HEK293 (cell line): ENCODE results near the gene ZNHIT2.

ENCODE experiments used
- GLI4 ChIP-seq: fragments of 450-650 bp; formaldehyde crosslinking; IDR thresholded peaks from 2 replicates; pipeline ENCODE4 v1.5.1; 2016; ENCODE audit warnings: missing biosample characterization, missing genetic modification characterization
- KLF9 ChIP-seq: fragments of 450-650 bp; formaldehyde crosslinking; IDR thresholded peaks from 2 replicates; pipeline ENCODE4 v1.5.1; 2016; ENCODE audit warnings: missing biosample characterization, missing genetic modification characterization, low read depth
- SETDB1 ChIP-seq: IDR thresholded peaks from one replicate; pipeline ENCODE4 v1.6.1; 2017; ENCODE audit warnings: mild to moderate bottlenecking, low read length, moderate library complexity, mixed read lengths; ENCODE audit not compliant: insufficient read length
- TCF7L2 ChIP-seq: IDR thresholded peaks from 2 replicates; pipeline ENCODE4 v1.6.1; 2011; ENCODE audit warnings: low read depth, mild to moderate bottlenecking, inconsistent platforms, low read length, moderate library complexity, borderline replicate concordance
- ZFP3 ChIP-seq: fragments of 450-650 bp; formaldehyde crosslinking; IDR thresholded peaks from 2 replicates; pipeline ENCODE4 v1.5.1; 2016; ENCODE audit warnings: low read depth, missing biosample characterization, missing genetic modification characterization
- ZIC2 ChIP-seq: fragments of 450-650 bp; formaldehyde crosslinking; IDR thresholded peaks from 2 replicates; pipeline ENCODE4 v1.5.1; 2016; ENCODE audit warnings: missing biosample characterization, missing genetic modification characterization
- ZNF140 ChIP-seq: fragments of 450-650 bp; formaldehyde crosslinking; IDR thresholded peaks from 2 replicates; pipeline ENCODE4 v1.5.1; 2016; ENCODE audit warnings: missing biosample characterization, missing genetic modification characterization
- ZNF23 ChIP-seq: fragments of 450-650 bp; formaldehyde crosslinking; IDR thresholded peaks from 2 replicates; pipeline ENCODE4 v1.5.1; 2016; ENCODE audit warnings: missing biosample characterization, missing genetic modification characterization, borderline replicate concordance
- ZNF292 ChIP-seq: fragments of 450-650 bp; formaldehyde crosslinking; IDR thresholded peaks from 2 replicates; pipeline ENCODE4 v1.5.1; 2016; ENCODE audit warnings: low read depth, missing biosample characterization, missing genetic modification characterization, borderline replicate concordance
- ZNF302 ChIP-seq: fragments of 450-650 bp; formaldehyde crosslinking; IDR thresholded peaks from 2 replicates; pipeline ENCODE4 v1.5.1; 2016; ENCODE audit warnings: missing biosample characterization, missing genetic modification characterization, low read depth
- ZNF366 ChIP-seq: fragments of 450-650 bp; formaldehyde crosslinking; conservative IDR thresholded peaks from 2 replicates; pipeline ENCODE4 v1.5.1; 2016; ENCODE audit warnings: missing biosample characterization, missing genetic modification characterization
- ZNF501 ChIP-seq: fragments of 450-650 bp; formaldehyde crosslinking; IDR thresholded peaks from 2 replicates; pipeline ENCODE4 v1.5.1; 2016; ENCODE audit warnings: missing biosample characterization, missing genetic modification characterization
- ZNF514 ChIP-seq: fragments of 450-650 bp; formaldehyde crosslinking; IDR thresholded peaks from 2 replicates; pipeline ENCODE4 v1.5.1; 2016; ENCODE audit warnings: missing biosample characterization, missing genetic modification characterization
- ZNF571 ChIP-seq: fragments of 450-650 bp; formaldehyde crosslinking; IDR thresholded peaks from 2 replicates; pipeline ENCODE4 v1.5.0; 2017; ENCODE audit warnings: missing biosample characterization, missing genetic modification characterization
- ZNF600 ChIP-seq: fragments of 450-650 bp; formaldehyde crosslinking; IDR thresholded peaks from 2 replicates; pipeline ENCODE4 v1.5.1; 2016; ENCODE audit warnings: missing biosample characterization, missing genetic modification characterization
- ZNF658 ChIP-seq: fragments of 450-650 bp; formaldehyde crosslinking; IDR thresholded peaks from 2 replicates; pipeline ENCODE4; 2016; ENCODE audit warnings: missing biosample characterization, missing genetic modification characterization
- ZNF707 ChIP-seq: fragments of 450-650 bp; formaldehyde crosslinking; IDR thresholded peaks from 2 replicates; pipeline ENCODE4 v1.5.1; 2016; ENCODE audit warnings: missing biosample characterization, missing genetic modification characterization
- TF ChIP-seq, protein P1 (sequence below): fragments of 450-650 bp; formaldehyde crosslinking; IDR thresholded peaks from 2 replicates; pipeline ENCODE4 v1.5.1; 2016; ENCODE audit warnings: missing biosample characterization, missing genetic modification characterization
- TF ChIP-seq, protein P2 (sequence below): fragments of 450-650 bp; formaldehyde crosslinking; IDR thresholded peaks from 2 replicates; pipeline ENCODE4 v1.5.1; 2016; ENCODE audit warnings: missing biosample characterization, missing genetic modification characterization
- TF ChIP-seq, protein P3 (sequence below): fragments of 450-650 bp; formaldehyde crosslinking; IDR thresholded peaks from 2 replicates; pipeline ENCODE4 v1.5.1; 2016; ENCODE audit warnings: missing biosample characterization, missing genetic modification characterization
- TF ChIP-seq, protein P4 (sequence below): fragments of 450-650 bp; formaldehyde crosslinking; IDR thresholded peaks from 2 replicates; pipeline ENCODE4 v1.5.1; 2016; ENCODE audit warnings: missing biosample characterization, missing genetic modification characterization
- TF ChIP-seq, protein P5 (sequence below): fragments of 450-650 bp; formaldehyde crosslinking; IDR thresholded peaks from 2 replicates; pipeline ENCODE4 v1.5.1; 2016; ENCODE audit warnings: missing biosample characterization, missing genetic modification characterization
- TF ChIP-seq, protein P6 (sequence below): fragments of 450-650 bp; formaldehyde crosslinking; IDR thresholded peaks from 2 replicates; pipeline ENCODE4 v1.5.1; 2016; ENCODE audit warnings: missing biosample characterization, missing genetic modification characterization

Gene ZNHIT2

DNA sequence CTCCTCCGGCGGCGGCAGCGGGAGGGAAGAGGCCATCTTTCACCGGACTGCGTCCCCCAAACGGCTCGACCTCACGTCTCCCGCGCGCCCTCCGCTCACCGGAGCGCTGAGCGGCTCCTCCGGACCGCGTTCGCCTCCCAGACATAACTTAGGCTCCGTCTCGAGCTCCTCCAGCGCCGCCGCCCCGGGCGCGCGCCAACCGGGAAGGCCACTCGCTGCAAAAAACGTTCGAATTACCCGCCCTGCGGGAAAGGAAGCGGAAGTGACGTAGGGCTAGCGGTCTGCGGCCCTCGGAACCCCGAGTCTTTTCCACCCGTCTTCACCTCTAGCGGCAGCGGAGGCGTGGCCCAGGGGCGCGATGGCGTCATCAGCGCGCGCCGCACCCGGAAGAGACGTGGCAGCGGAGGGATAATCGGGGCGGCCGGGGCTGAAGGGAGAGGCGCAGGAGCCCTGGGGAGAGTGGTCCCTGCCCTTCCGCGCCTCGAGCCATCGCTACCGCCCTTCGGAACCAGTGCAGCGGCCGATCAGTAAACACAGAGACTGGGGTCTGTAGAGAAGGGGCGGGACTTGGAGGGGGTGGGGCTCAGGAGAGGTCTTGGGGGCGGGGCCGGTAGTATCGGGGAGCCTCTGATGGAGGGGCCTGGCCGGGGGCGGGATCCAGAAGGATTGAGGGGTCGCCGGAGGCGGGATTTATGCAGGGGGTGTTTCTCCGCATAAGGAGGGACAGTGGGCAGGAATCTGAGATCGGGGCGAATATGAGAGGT, 33.5 kb downstream of the ZNHIT2 start, which contains the start of the genes CDCA5 and ZFPL1 (continued):
- TF ChIP-seq, protein P1, sequence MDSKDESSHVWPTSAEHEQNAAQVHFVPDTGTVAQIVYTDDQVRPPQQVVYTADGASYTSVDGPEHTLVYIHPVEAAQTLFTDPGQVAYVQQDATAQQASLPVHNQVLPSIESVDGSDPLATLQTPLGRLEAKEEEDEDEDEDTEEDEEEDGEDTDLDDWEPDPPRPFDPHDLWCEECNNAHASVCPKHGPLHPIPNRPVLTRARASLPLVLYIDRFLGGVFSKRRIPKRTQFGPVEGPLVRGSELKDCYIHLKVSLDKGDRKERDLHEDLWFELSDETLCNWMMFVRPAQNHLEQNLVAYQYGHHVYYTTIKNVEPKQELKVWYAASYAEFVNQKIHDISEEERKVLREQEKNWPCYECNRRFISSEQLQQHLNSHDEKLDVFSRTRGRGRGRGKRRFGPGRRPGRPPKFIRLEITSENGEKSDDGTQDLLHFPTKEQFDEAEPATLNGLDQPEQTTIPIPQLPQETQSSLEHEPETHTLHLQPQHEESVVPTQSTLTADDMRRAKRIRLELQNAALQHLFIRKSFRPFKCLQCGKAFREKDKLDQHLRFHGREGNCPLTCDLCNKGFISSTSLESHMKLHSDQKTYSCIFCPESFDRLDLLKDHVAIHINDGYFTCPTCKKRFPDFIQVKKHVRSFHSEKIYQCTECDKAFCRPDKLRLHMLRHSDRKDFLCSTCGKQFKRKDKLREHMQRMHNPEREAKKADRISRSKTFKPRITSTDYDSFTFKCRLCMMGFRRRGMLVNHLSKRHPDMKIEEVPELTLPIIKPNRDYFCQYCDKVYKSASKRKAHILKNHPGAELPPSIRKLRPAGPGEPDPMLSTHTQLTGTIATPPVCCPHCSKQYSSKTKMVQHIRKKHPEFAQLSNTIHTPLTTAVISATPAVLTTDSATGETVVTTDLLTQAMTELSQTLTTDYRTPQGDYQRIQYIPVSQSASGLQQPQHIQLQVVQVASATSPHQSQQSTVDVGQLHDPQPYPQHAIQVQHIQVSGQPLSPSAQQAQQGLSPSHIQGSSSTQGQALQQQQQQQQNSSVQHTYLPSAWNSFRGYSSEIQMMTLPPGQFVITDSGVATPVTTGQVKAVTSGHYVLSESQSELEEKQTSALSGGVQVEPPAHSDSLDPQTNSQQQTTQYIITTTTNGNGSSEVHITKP (tag by site-specific recombination), result no peak
- TF ChIP-seq KLF9 (peak; percentile 95), ZNF501 (tag by site-specific recombination) (peak; percentile 81), ZNF366 (tag by site-specific recombination) (no peak; the same call in 1 of the 2 replicates), ZNF658 (no peak), TCF7L2 (no peak), ZNF514 (no peak), ZNF571 (tag by site-specific recombination) (no peak), ZNF707 (no peak), ZNF23 (tag by site-specific recombination) (no peak), ZFP3 (tag by site-specific recombination) (no peak), ZIC2 (tag by site-specific recombination) (no peak), ZNF600 (tag by site-specific recombination) (no peak), ZNF140 (no peak), SETDB1 (no peak), ZNF302 (tag by site-specific recombination) (no peak), ZNF292 (tag by site-specific recombination) (no peak), GLI4 (tag by site-specific recombination) (no peak)
- TF ChIP-seq, protein P2, sequence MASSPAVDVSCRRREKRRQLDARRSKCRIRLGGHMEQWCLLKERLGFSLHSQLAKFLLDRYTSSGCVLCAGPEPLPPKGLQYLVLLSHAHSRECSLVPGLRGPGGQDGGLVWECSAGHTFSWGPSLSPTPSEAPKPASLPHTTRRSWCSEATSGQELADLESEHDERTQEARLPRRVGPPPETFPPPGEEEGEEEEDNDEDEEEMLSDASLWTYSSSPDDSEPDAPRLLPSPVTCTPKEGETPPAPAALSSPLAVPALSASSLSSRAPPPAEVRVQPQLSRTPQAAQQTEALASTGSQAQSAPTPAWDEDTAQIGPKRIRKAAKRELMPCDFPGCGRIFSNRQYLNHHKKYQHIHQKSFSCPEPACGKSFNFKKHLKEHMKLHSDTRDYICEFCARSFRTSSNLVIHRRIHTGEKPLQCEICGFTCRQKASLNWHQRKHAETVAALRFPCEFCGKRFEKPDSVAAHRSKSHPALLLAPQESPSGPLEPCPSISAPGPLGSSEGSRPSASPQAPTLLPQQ (tag by site-specific recombination), result peak; percentile 65; the same call in 1 of the 2 replicates
- TF ChIP-seq, protein P3, sequence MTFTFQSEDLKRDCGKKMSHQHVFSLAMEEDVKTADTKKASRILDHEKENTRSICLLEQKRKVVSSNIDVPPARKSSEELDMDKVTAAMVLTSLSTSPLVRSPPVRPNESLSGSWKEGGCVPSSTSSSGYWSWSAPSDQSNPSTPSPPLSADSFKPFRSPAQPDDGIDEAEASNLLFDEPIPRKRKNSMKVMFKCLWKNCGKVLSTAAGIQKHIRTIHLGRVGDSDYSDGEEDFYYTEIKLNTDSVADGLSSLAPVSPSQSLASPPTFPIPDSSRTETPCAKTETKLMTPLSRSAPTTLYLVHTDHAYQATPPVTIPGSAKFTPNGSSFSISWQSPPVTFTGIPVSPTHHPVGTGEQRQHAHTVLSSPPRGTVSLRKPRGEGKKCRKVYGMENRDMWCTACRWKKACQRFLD (tag by site-specific recombination), result no peak
- TF ChIP-seq, protein P4, sequence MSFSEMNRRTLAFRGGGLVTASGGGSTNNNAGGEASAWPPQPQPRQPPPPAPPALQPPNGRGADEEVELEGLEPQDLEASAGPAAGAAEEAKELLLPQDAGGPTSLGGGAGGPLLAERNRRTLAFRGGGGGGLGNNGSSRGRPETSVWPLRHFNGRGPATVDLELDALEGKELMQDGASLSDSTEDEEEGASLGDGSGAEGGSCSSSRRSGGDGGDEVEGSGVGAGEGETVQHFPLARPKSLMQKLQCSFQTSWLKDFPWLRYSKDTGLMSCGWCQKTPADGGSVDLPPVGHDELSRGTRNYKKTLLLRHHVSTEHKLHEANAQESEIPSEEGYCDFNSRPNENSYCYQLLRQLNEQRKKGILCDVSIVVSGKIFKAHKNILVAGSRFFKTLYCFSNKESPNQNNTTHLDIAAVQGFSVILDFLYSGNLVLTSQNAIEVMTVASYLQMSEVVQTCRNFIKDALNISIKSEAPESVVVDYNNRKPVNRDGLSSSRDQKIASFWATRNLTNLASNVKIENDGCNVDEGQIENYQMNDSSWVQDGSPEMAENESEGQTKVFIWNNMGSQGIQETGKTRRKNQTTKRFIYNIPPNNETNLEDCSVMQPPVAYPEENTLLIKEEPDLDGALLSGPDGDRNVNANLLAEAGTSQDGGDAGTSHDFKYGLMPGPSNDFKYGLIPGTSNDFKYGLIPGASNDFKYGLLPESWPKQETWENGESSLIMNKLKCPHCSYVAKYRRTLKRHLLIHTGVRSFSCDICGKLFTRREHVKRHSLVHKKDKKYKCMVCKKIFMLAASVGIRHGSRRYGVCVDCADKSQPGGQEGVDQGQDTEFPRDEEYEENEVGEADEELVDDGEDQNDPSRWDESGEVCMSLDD (tag by site-specific recombination), result peak; percentile 92
- TF ChIP-seq, protein P5, sequence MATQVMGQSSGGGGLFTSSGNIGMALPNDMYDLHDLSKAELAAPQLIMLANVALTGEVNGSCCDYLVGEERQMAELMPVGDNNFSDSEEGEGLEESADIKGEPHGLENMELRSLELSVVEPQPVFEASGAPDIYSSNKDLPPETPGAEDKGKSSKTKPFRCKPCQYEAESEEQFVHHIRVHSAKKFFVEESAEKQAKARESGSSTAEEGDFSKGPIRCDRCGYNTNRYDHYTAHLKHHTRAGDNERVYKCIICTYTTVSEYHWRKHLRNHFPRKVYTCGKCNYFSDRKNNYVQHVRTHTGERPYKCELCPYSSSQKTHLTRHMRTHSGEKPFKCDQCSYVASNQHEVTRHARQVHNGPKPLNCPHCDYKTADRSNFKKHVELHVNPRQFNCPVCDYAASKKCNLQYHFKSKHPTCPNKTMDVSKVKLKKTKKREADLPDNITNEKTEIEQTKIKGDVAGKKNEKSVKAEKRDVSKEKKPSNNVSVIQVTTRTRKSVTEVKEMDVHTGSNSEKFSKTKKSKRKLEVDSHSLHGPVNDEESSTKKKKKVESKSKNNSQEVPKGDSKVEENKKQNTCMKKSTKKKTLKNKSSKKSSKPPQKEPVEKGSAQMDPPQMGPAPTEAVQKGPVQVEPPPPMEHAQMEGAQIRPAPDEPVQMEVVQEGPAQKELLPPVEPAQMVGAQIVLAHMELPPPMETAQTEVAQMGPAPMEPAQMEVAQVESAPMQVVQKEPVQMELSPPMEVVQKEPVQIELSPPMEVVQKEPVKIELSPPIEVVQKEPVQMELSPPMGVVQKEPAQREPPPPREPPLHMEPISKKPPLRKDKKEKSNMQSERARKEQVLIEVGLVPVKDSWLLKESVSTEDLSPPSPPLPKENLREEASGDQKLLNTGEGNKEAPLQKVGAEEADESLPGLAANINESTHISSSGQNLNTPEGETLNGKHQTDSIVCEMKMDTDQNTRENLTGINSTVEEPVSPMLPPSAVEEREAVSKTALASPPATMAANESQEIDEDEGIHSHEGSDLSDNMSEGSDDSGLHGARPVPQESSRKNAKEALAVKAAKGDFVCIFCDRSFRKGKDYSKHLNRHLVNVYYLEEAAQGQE, result no peak
- TF ChIP-seq, protein P6, sequence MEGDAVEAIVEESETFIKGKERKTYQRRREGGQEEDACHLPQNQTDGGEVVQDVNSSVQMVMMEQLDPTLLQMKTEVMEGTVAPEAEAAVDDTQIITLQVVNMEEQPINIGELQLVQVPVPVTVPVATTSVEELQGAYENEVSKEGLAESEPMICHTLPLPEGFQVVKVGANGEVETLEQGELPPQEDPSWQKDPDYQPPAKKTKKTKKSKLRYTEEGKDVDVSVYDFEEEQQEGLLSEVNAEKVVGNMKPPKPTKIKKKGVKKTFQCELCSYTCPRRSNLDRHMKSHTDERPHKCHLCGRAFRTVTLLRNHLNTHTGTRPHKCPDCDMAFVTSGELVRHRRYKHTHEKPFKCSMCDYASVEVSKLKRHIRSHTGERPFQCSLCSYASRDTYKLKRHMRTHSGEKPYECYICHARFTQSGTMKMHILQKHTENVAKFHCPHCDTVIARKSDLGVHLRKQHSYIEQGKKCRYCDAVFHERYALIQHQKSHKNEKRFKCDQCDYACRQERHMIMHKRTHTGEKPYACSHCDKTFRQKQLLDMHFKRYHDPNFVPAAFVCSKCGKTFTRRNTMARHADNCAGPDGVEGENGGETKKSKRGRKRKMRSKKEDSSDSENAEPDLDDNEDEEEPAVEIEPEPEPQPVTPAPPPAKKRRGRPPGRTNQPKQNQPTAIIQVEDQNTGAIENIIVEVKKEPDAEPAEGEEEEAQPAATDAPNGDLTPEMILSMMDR (tag by site-specific recombination), result no peak; the same call in 1 of the 2 replicates
